GM20431 (cell line): ENCODE data around the gene MAT1A.

Source experiments
- in situ Hi-C: fragments of 300-500 bp; cut with MseI, MboI; formaldehyde crosslinking; loops from one replicate; pipeline ENCODE4 v1.15.0; 2020; ENCODE audit warnings: low sequenced_read_pairs; ENCODE audit not compliant: unreplicated experiment

The MAT1A gene

GRCh38 chr10:80283536-80284199 is 5.8 kb downstream of the MAT1A start:
- in situ Hi-C loops: no loop called here

DNA sequence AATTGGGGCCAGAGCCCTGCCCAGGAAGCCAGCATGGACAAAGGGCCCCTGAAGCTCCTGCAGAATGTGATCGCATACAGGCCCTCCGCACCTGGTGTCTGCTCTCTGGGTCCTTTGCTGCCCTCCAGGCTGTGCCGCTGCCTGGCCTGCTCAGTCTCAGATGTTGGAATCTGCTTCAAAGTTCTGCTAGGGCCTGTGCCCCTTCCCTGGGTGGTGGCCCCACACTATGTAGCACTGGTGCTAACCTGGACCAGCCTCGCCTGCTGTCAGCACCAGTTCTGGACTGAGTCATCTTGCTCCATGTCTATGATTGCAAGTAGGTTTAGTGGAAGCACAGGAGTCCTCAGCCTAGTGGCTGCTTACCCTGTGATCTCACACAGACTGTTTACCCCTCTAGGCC is 6.3 kb downstream of the MAT1A start:
- in situ Hi-C loops: no loop called here

GRCh38 chr10:80281784-80282765 is 7.4 kb downstream of the MAT1A start:
- in situ Hi-C loops: no loop called here

GRCh38 chr10:80281292-80281691 is 8.2 kb downstream of the MAT1A start:
- in situ Hi-C loops: no loop called here

DNA sequence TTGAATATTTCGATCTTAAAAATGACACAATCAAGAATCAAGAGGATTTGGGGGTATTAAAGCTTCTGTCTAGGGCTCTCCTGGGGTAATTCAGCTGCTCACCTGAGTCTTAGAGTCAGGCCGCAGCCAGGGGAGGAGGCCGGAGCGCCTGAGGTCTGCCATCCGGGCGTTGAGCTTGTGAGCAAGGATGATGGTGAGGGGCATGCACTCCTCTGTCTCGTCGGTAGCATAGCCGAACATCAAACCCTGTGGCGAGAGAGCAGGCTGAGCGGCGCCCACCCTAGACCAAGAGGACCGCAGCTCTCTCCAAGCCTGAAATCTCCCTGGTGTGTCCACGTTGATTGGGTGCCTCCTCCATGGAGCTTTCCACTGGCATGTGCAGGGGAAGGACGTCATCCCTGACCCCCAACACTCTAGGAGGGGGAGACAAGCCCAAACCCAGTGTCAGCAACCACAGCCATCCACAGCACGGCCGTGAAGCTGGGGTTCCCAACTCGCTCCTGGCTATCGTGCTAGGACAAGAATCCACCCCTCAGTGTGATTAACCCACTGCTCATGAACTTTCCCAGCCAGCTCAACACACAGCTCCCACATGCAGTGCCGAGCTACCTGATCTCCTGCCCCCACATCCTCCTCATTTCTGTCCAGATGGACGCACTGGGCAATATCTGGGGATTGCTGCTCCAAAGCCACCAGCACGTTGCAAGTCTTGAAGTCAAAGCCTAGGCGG is 9.2 kb downstream of the MAT1A start:
- in situ Hi-C loops: no loop called here

DNA sequence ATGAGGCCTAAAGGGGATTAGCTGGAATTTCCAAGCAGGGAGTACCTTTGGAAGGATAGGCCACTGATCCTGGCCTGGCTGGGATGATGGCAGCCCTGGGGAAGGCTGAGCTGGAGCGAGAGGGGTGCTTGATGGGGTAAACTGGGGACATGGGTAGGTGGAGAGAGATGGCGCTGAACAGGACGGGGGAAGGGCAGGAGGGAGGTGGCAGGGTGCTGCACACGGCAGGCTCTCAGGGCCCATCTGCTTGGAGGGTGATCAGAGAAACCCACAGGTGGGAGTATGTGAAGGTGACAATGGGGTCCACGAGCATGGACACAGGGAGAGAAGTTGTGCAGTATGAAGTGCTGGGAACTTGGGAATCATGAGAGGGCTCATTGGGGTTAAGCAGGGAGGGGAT is 10.3 kb downstream of the MAT1A start:
- in situ Hi-C loops: no loop called here

DNA sequence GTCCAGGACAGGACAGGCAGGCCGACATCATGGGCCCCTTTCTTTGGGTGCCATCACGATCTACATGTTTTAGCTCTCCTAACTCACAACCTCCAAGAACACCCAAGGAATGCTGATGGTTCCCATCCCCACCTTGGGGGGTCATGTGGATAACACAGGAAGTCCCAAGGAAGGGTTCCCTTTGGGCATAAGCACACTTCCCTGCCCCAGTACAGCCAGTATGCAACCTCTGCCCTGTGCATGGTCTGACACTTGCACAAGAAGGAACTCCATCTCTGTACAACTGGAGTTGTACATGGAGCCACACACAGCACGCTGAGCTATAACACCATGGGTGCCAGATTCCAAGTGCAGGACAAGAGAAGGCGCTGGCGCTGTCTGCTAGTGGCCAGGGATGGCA is 11.0 kb downstream of the MAT1A start:
- in situ Hi-C loops: no loop called here

DNA sequence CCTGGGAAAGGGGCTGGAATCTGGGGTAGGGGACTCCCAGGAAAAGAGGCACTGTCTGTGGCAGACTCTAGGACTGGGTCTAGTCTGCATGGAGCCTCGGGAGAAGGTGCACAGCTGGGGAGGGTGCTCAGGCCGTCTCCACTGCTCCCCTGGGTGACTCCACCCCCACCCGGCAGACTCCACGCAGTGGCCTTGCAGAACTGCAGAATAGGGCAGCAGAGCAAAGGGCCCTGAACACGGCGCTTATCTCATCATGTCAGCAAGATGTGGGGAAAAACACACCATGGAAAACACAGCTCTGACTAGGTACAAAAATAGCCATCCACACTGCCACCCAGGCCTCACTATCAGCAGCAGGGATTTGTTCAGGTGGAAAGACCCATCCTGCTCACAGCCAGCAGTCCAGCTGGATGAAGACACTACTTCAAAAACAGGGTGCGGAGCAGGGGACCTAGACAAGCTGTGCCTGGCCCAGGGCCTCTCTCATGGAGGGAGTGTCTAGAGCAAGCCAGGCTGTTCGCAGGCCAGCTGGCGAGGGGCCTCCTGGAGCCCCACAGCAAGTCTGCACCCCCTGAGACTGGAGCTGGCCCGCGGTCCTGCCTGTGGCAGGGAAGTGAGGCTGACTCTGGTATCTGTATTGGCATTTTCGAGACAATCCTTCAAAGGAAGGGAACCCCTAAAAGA is 11.7 kb downstream of the MAT1A start:
- in situ Hi-C loops: no loop called here

DNA sequence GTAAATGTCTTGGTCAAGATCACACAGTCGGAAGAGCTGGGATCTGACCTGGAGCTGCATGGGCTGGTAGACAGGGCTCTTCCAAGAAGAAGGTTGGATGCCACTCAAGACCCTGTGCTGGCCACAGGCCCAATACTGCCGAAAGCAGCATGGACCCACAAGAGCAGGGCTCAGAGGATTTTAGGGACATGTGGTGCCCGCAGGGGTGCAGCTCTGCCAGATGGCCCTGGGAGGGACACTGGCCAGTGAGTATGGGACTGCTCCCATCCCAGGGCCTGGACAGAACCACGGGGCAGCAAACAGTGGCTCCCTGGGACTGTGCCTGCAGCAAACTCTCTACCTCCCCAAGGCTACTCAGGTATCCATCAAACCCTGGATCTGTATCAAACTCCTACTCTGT is 12.4 kb downstream of the MAT1A start:
- in situ Hi-C loops: no loop called here

GRCh38 chr10:80276335-80276734 is 13.1 kb downstream of the MAT1A start:
- in situ Hi-C loops: no loop called here

DNA sequence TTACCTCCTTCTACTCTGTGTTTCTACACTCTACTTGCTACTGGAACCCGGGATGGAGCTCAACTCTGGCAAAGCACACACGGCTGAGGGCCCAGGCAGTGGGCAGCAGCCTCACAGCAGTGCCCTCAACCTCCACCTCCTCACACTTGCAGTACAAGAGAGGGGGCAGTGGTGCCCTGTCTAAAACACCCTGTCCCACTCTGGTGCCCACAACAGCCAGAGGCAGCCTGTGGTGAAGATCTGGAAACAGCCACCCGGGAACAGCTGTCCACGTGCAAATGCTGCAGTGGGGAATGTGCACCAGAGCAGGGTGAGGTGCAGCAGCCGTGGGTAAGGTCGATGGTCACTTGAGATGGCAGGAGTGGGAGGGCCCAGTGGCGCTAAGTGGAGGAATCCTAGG is 13.7 kb downstream of the MAT1A start:
- in situ Hi-C loops: no loop called here

DNA sequence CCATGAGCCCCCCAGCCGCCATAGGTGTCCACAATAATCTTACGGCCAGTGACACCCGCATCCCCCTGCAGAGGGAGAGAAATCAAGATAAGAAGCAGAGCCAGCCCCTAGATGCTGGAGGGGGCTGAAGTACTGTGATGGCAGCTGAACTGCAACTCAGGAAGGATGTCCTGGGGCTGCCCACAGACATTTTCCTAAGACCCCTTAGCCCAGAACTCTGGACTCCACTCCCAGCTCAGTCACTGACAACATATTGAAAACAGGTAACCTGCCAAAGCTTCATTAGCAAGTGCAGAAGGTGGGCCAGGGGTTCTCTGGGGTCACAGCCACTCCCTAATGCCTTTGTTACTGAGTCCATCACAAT is 14.3 kb downstream of the MAT1A start:
- in situ Hi-C loops: no loop called here

GRCh38 chr10:80274396-80275134 is 14.9 kb downstream of the MAT1A start:
- in situ Hi-C loops: no loop called here

GRCh38 chr10:80273523-80274170 is 15.8 kb downstream of the MAT1A start:
- in situ Hi-C loops: no loop called here

DNA sequence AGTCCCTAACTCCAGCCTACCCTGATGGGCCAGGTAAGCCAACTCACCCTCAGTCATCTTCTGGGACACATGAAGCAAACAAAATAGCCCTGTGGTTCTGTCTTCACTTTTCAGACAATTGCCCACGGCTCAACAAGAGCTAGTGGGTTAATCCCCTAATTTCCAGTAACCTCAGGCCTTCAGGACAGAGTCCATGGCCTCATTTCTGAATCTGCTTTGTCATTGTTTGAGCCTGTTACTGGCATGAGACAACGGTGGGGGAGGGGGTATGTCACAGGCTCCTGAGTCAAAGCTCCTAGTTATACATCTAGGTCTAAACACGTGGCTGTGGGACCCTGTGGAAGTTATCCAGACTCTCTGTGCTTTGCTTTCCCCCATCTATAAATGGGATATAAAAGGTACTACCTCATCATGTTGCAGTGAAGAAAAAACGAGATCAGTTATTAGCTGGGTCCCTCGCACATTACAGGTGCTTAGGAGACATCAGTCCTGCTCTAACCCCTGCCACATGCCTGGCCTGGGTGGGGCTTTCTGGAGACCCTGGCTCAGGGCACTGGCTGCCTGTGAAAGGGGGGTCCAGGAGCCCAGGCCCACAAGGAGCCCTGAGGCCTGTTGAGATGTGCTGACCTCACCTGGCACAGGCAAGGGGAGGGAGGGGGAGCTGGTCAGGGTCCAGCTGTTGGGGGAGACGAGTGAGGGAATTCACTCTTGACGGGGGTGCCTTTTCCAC is 16.5 kb downstream of the MAT1A start:
- in situ Hi-C loops: no loop called here

GRCh38 chr10:80271416-80271815 is 18.0 kb downstream of the MAT1A start:
- in situ Hi-C loops: no loop called here

GRCh38 chr10:80270887-80271286 is 18.6 kb downstream of the MAT1A start:
- in situ Hi-C loops: no loop called here

- in situ Hi-C loops: no loop called here
These were observed 20.4 kb downstream of the MAT1A start for GRCh38 chr10:80268938-80269588.
